H7 (cell line): ENCODE measurements around the gene TINAGL1. TPM values are rescaled to one million over a fixed set of nuclear protein-coding genes. Genes with fewer than 3 reads are reported as not detected.
A peak's percentile ranks its signal among the peaks of the same experiment; 100 is the strongest.

Experiments used
- DNase-seq: peaks from one replicate; pipeline ENCODE4 v3.0.0; 2012
- H3K27me3 ChIP-seq: 2 replicates; pipeline ENCODE4 v1.6.0; 2011; ENCODE audit warnings: mild to moderate bottlenecking, low read length; ENCODE audit not compliant: control insufficient read depth, insufficient read depth
- H3K36me3 ChIP-seq: replicated peaks from 2 replicates; pipeline ENCODE4 v1.5.1; 2011; ENCODE audit warnings: low read length; ENCODE audit not compliant: control insufficient read depth, insufficient read depth
- H3K4me3 ChIP-seq: 2 replicates; pipeline ENCODE4 v1.5.1; 2011; ENCODE audit warnings: low read depth, mild to moderate bottlenecking, control low read depth, low read length, moderate library complexity; ENCODE audit not compliant: insufficient read depth
- total RNA-seq: library from RNA; depleted of rRNA; stranded (reverse); fragments of >200 nt; shearing (Covaris generic); gene quantifications from 2 replicates; pipeline ENCODE4 v1.2.3, GENCODE V29; 2014

TINAGL1 gene
- total RNA-seq, 1 experiment from 2014 or later = 11.5 TPM

DNA sequence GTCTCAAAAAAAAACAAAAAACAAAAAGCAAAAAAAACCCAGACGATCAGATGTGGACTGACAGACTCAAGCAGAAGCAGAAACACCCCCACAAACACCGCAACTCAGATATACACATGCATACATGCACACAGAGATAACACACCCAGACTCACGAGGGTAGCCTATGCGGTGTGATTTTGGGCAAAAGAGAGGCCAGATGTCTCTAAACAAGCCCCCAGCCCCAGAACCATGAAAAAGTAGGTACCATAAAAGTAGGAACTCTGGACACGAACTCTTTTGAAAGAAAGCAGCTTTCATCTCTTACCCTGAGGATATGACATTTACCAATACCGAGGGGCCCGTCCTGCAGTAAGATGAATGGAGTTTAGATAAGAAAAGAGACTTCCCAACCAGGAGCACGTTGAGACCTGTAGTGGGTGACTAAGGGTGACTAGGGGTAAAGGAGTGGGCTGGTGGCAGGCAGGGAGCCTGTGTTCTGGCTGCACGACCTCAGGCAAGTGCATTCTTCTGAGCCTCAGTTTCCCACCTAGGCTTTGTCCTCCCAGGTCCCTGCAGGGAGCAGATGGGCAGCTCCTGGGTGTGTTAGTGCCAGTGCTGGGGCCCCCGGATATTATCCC, 1.5 kb upstream of the TINAGL1 start:
- DNase-seq = no peak

GRCh38 chr1:31575369-31576140, 760 bp upstream of the TINAGL1 start:
- Histone ChIP-seq H3K4me3 (no peak overlapping the region), H3K27me3 (no peaks in the 10 kb centered on the region; the same call in 1 of the 2 replicates), H3K36me3 (no peaks in the 10 kb centered on the region)
- peak; percentile 75 for DNase-seq

More for the DNA sequence above, 1.5 kb upstream of the TINAGL1 start:
- Histone ChIP-seq H3K27me3 (no peaks in the 10 kb centered on the region; the same call in 1 of the 2 replicates), H3K36me3 (no peaks in the 10 kb centered on the region), H3K4me3 (no peak overlapping the region)

GRCh38 chr1:31576743-31577455, 584 bp downstream of the TINAGL1 start:
- H3K4me3 ChIP-seq = peak overlapping the region; percentile 21; the same call in 1 of the 2 replicates
- DNase-seq = no peak
- H3K27me3 ChIP-seq = no peaks in the 10 kb centered on the region; the same call in 1 of the 2 replicates
- H3K36me3 ChIP-seq = no peaks in the 10 kb centered on the region

DNA sequence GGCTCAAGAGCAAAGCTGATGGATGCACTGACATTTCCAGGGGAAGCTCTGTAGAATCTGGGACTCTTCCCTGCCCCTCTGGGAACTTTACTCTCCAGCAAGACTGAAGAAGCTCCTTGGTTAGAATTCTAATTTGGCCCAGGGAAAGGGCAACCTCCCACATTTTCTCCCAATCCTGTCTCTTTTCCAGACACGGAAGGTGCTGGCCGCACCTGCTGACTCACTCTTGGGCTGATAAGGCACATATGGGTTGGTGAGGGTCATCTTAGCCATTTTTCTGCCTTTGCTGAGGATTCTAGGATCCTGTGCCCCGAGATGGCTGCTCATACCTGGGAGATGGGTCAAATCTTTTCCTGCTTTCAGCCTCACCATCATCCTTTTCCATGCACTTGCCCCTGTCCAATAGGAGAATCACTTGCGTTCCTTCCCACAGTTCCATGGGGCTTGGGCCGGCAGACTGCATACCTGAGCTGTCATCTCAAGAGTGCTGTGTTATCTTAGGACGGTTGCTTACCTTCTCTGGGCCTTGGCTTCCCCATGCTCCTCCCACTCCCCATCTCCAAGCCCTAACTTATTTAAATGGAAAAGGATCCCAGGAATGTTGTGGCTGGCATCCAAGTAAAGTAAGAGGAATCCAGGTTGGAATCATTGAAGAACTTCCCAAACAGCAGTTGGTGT, 1.3 kb downstream of the TINAGL1 start:
- no peak for DNase-seq
- Histone ChIP-seq H3K36me3 (no peaks in the 10 kb centered on the region), H3K4me3 (no peak overlapping the region), H3K27me3 (no peaks in the 10 kb centered on the region; the same call in 1 of the 2 replicates)

DNA sequence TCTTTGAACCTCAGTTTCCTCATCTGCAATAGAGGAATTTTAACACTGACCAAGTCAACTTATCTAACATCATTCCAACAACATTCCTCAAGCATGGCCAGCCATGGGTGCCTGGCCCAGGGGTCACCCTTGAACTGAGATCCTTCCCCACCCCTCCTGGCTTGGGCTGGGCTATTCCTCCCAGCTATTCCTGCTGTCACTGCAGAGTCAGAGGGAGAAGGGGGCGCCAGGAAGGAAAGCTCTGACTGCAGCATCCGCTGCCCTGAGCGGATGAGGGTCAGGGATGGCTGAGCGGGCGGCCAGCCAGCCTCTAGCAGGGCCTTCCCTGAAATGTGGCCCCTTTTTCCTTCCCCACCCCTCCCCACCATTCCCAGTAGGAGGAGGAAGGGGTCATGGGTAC, 3.1 kb downstream of the TINAGL1 start:
- Histone ChIP-seq H3K36me3 (no peaks in the 10 kb centered on the region), H3K4me3 (no peak overlapping the region), H3K27me3 (no peaks in the 10 kb centered on the region; the same call in 1 of the 2 replicates)
- no peak for DNase-seq

GRCh38 chr1:31580513-31580870, 4.2 kb downstream of the TINAGL1 start:
- Histone ChIP-seq H3K27me3 (no peaks in the 10 kb centered on the region; the same call in 1 of the 2 replicates), H3K36me3 (no peaks in the 10 kb centered on the region), H3K4me3 (no peak overlapping the region)
- DNase-seq = no peak

DNA sequence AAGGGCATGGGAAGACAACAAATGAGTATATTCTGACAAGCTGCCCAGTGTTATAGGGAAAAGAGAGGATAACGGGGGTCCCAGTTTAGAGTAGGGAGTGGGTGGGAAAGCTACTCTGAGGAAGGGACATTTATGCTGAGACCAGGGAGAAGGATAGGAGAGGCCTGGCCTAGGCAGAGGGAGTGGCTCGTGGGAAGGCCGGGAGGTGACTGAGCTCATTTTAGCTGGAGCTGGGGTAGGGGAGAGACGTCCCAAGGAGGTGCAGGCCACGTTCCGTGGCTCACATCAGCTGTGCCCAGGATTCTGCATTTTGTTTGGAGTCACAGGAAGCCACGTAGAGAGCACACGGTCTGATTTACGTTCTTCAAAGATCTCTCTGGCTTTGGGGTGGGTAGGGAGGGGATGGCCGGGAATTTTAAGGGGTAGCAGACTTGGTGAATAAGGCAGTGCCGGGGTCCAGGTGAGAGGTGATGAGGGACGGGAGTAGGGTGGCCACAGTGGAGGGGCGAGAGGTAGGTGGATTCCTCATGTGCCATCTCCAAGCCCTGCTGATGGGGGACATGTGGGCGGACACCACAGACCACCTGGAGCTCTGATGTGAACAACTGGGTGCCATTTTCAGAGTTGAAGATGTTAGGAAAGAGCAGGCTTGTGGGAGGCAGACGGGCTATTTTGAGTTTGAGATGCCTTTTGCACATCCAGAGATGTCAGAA, 4.7 kb downstream of the TINAGL1 start:
- H3K27me3 ChIP-seq = no peaks in the 10 kb centered on the region; the same call in 1 of the 2 replicates
- H3K36me3 ChIP-seq = no peaks in the 10 kb centered on the region
- no peak for DNase-seq
- H3K4me3 ChIP-seq = no peak overlapping the region

DNA sequence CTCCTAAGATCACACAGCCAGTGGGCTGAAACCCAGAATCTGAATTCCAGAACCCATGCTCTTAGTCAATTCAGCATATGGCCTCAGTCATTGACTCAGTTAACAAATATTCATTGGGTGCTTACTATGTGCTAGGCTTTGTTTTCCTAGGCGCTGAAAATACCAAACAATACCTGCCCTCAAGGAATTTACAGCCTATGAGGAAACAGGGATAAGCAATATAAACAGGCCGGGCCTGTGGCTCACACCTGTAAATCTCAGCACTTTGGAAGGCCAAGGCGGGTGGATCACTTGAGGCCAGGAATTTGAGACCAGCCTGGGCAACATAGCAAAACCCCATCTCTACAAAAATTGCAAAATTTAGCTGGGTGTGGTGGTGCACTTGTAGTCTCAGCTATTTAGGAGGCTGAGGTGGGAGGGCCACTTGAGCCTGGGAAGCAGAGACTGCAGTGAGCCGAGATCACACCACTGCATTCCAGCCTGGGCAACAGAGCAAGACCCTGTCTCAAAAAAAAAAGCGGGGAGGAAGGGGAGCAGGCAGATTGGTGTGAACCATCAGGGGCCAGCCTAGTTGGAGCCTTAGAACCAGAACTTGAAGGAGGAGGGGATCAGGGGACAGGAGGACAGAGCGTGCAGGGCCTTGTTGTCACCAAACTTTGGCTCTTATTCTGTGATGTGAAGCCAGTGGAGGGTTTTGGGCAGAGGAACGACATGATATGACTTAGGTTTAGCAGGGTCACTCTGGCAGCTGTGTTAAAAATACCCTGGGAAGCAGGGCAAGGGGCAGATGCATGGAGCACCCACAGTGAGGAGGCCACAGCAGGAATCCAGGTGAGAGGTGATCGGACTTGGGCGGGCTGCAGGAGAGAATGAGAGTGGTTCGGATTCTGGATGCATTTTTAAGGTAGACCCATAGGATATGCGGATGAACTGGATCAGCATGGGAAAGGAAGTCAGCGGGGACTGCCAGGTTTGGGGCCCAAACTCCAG, 5.8 kb downstream of the TINAGL1 start:
- no peak for DNase-seq
- no peaks in the 10 kb centered on the region for H3K27me3 ChIP-seq
- no peak overlapping the region for H3K4me3 ChIP-seq
- H3K36me3 ChIP-seq = no peaks in the 10 kb centered on the region

DNA sequence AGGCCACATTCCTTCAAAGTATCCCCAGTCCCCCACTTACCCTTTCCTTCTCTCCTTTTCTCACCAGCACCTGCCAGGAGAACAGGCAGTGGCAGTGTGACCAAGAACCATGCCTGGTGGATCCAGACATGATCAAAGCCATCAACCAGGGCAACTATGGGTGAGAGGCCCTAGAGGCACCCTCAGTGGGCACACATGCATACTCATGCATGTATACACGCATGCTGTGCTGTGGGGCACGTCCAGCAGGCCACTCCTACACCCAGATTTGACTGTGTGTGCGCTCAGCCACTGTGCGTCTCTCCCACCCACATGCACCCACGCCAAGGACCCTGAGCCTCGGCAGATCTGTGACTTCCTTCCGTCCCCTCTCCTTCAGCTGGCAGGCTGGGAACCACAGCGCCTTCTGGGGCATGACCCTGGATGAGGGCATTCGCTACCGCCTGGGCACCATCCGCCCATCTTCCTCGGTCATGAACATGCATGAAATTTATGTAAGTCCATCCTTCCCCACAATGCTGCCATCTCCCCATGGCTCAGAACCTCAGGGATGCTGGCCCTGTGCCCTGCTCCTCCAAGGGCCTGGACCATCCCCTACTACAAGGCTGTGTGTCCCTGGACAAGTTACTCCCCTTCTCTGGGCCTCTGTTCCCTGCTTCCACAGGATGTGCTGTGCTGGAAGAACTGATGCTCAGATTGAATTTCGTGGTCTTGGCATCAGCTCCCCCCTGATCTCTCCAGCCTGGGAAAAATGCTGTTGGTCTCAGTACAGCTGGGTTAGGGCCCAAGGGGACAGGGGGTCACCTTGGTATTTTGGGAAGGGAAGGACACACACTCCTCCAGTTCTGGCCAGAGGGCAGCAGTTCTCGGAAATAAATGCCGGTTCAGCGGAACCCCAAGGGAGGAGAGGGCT, 7.0 kb downstream of the TINAGL1 start:
- no peak for DNase-seq
- Histone ChIP-seq H3K27me3 (peaks cover 4% of the 10 kb centered on the region), H3K4me3 (no peak overlapping the region), H3K36me3 (no peaks in the 10 kb centered on the region)

DNA sequence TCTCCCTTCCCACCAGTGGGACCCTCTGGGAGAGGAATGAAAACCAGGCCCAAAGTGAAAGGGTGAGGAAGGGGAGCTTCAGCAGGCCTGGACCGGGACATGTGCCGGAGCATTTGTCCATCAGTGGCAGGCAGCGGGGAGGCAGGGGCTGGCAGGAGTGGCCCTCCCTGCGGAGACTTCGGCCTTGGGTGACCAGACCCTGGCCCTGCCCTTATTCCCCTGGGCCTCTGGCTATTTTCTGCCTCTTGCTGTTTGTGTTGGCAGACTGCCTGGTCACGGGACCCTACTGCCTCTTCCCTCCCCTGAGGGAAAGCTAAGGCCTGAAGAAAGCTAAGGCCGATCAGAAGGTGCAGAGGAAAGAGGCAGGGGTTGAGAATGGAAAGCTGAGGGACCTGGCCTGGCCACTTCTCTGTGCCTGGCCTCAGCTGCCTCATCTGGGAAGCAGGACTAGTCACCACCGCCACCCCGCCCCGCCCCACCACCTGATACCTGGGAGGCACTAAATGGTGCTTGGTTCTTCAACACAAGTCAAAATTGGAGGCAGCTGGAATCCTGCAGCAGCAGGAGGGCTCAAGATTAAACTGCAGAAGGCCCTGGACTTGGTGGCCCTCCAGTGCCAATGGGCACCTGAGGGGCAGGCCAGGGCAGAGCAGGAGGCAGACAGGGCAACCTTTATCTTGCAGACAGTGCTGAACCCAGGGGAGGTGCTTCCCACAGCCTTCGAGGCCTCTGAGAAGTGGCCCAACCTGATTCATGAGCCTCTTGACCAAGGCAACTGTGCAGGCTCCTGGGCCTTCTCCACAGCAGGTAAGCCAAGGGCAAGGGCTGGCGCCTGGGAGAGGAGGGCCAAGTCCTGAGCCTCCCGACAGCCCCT, 7.9 kb downstream of the TINAGL1 start:
- Histone ChIP-seq H3K4me3 (no peak overlapping the region), H3K36me3 (no peaks in the 10 kb centered on the region), H3K27me3 (peaks cover 6% of the 10 kb centered on the region)
- DNase-seq = no peak

GRCh38 chr1:31584869-31585735, 8.8 kb downstream of the TINAGL1 start:
- Histone ChIP-seq H3K4me3 (no peak overlapping the region), H3K36me3 (no peaks in the 10 kb centered on the region), H3K27me3 (peaks cover 7% of the 10 kb centered on the region)
- no peak for DNase-seq
